Activated naive CD8-positive, alpha-beta T cell treated with anti-CD3 and anti-CD28 coated beads, Interleukin-2, amount 50 U/mL, for 16 hours (primary cell): ENCODE measurements around the gene HABP2.

Experiments
- DNase-seq: peaks from one replicate; pipeline ENCODE4 v3.0.0-alpha.2; 2020; ENCODE audit warnings: low read depth, low spot score

The HABP2 gene

DNA sequence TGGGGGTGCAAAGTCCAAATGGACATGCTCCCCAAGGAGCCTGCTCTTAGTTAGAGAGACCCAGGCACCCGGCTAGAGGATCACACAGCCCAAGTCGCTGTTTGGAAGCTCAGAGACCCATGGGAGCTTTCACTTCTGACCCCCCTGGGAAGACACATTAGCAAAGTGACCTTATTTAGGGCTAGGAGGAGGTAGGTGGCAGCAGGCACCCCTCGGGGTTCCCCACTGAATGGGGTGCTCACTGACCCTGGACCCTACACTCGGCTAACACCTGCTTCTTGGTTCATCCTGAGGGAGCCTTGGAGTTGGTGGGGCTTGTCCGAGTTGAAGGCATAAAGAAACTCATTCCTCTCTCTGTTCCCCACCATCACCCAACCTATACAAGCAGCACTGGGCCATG is 27.1 kb upstream of the HABP2 start:
- DNase-seq = no peak

- DNase-seq = no peak
Measured at GRCh38 chr10:113527211-113527906, 25.5 kb upstream of the HABP2 start.

GRCh38 chr10:113528876-113529275 is 24.0 kb upstream of the HABP2 start:
- DNase-seq = no peak

DNA sequence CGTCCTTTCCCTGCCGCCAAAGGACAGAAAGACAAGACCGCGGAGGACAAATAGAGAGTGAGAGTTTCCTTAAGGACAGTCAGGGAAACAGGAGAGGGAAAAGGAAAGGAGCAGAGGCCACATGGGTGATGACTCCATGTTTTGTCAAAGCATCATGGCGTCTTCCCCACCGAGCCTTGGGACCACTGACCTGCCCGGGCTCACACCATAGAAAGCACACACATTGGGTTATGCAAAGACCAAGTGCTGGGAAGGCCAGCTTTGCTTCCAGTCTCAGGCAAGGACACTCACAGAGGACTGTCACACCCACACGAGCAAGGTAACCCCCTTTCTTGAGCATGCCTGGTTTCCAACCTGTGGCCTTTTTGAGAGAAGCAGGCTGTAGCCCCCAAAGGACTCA is 23.3 kb upstream of the HABP2 start:
- DNase-seq = no peak

GRCh38 chr10:113530476-113530875 is 22.4 kb upstream of the HABP2 start:
- no peak for DNase-seq

DNA sequence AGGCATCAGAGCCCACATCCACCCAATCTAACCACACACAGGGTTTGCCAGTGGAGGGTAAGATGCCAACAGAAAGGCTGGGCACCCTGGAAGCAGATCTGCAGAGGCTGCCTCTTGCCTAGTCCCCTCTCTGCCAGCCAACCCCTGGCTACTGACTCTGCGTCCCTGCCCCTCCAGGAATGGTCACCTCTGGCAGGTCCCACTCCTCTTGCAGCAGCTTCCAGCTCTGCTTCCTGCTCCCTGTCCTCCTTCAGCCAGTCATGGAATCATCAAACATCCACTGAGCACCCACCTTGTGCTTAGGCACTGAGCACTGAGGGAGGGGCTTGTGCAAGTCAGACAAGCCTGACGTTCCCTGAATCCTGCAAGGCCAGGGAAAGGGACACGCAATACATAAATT is 20.1 kb upstream of the HABP2 start:
- no peak for DNase-seq

- DNase-seq = no peak
Measured at GRCh38 chr10:113533801-113534200, 19.1 kb upstream of the HABP2 start.

DNA sequence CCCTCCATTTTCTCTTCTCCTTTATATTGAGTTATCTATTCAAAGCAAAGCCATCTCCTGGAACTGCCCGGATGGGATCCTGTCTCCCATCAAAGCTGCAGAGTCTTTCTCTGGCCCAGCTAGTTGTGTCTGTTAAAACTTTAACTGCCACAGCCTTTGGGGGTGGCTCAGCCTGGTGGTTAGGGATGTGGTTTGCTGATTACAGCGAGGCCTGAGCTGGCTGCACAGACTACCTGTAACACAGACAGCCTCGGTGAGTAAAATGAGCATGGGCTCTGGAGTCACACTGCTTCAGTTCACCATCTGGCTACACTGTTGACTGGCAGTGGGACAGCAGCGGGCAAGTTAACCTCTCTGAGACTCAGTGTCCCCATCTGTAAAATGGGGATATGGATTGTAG is 18.4 kb upstream of the HABP2 start:
- no peak for DNase-seq

GRCh38 chr10:113537672-113538071 is 15.2 kb upstream of the HABP2 start:
- DNase-seq = no peak

- no peak for DNase-seq
Measured at GRCh38 chr10:113538151-113538550, 14.7 kb upstream of the HABP2 start.

DNA sequence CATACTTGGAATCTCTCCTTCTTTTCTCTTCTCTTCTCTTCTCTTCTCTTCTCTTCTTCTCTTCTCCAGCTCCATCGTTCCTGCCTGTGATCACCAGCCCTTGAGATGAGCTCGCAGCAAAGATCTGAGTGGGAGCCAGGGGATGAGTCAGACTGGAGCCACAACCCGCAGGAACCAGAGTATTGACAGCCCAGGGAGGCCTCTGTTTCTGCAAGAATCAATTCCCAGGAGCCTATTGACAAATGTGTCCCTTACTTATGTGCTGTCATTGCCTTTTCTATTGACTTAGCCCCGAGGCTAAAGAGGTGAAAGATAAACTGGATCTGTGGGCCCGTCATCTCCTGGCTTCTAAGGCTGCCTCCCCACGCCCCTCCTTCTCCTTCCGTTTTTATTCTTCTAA is 13.1 kb upstream of the HABP2 start:
- DNase-seq = no peak

DNA sequence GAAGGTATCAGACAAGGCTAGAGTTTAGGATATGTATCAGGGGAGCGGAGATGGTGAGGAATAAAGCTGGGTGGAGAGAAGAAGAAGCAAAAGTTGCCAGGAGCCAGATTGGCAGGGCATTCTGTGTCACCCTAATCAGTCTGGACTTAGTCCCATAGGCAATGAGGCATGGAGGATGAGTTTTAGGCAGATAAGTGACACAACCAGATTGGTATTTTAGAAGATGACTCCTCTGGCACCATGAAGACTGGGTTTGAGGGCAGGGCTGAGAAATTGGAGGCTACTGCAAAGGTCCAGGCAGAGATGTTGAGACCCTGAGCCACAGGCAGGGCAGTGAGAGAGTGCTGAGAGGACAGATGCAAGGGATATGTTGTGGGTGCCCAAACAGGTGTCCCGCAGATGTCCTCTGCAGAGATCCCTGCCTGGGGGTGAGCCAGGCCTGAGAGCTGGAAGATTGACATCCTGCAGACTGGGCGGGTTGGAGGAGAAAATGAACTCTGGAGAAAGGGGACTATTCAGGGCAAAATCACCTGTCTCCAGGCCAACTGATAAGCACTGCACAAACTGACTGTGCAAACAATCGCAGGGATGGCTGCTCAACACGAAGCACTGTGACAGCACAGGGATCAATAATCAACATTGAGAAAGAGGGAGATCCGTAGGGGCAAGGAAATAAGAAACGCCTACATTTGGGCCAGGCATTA is 11.9 kb upstream of the HABP2 start:
- no peak for DNase-seq

DNA sequence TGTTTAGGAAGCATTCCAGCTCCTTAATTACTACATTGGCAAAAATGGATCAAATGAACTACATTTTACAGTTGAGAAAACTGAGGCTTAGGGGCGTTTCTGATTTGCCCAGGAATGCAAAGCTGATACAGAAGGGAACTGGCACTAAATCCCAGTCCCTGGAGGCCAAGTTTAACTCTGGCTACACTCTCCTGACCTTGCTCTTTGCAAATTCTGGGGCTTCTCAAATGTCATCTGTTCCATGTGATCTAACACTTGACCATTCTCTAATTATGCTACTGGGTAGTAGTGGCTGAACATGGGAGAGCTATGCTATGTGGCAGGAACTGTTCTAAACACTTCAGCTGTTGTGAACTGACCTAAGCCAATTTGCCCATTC is 11.3 kb upstream of the HABP2 start:
- DNase-seq = no peak

DNA sequence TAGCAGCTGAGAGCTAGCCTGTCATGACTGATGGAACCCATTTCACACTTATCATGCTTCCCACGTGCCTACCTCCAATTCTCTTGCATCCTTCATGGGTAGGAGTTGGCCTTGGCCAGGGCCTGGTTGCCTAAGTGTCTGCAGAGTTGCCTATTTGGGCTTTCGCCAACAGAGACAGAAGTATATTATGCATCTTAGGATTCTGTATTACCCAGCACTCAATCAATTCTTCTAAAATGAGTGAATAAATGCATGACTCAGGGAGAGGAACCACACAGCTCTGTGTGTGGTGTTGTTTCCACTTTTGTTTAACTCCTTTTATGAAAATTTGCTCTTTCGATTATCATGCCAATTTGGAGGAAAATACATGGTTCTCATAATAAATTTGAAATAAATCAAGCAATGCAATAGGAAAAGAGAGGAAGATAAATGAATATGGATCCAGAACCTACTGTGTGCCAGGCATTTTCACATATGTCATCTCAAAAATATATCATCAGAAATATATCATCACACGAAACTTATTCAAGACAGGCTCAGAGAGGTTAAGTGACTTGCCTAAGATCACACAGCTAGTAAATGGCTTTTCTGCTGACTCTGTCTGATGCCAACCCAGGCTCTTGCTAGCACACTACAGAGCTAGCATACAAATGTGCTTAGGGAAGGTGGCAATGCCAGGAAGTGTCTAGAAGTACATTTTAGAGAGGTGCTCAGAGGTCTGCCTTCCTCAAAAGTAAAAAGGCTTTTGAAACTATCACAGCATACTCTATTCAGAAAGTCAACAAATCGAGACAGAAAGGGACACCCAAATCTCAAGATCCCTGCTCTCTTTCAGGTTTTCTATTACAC is 9.5 kb upstream of the HABP2 start:
- DNase-seq = no peak

GRCh38 chr10:113544392-113544791 is 8.5 kb upstream of the HABP2 start:
- DNase-seq = no peak

- DNase-seq = no peak
Measured at GRCh38 chr10:113547426-113547825, 5.4 kb upstream of the HABP2 start.

- DNase-seq = no peak
Measured at GRCh38 chr10:113549856-113550255, 3.0 kb upstream of the HABP2 start.

- DNase-seq = no peak
Measured at GRCh38 chr10:113550365-113550764, 2.5 kb upstream of the HABP2 start.

DNA sequence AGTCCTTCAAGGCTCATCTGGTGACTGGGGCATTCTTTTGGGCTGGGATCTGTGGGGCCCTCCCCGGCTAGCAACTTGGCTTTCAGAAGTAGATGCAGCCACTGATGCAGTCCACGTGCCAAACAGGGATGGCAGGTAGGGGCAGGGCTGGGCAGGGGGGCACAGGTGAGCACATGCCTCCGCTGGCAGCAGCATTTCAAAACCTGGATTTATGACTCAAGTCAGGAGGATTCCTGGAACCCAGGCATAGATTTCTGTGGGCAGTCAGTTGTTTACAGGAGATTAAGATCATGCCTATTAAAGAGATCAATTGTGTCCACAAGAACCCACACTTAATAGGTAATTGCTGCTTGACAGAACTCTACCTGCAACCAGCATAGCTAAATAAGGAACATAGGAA is 839 bp upstream of the HABP2 start:
- DNase-seq = no peak

DNA sequence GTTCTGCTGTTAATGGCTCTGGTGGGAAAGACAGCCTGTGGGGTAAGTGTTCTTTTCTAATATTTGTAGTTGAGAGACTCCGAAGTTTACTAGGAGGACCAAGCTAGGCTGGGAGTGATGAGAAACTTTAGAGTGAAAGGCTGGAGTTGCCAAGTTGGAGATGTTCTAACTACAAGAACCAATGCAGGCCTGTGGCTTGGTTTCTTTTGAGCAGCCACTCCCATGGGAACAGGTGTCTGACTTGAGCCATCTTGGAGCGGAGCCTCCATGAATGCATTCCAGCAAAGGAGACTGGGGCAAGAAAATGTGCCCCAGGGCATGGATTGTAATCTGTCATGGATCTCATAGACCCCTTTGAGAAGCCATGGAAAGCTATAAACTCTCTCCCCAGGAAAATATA is 296 bp downstream of the HABP2 start:
- DNase-seq = no peak

DNA sequence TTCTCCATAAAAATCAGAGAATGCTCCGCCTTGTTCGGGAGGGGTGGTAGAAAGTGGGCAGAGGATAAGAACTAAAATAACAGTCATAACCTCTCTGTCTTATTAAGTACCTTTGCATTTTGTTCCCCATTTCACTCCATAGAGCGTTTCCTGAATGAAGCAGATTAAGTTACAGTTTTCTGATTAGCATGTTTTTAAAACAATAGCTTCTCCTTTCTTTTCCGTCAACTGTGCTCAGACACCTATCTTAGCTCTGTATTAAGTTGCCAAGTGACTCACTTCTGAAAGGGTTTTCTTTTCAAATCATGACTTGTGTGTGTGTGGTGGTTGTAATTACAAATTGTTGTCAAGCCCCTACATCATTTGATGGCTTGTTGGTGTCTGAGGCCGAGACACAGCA is 1.4 kb downstream of the HABP2 start:
- DNase-seq = no peak

GRCh38 chr10:113555245-113555644 is 2.4 kb downstream of the HABP2 start:
- DNase-seq = no peak

- DNase-seq = no peak
Measured at GRCh38 chr10:113555751-113556150, 2.9 kb downstream of the HABP2 start.
